Astrocyte (in vitro differentiated cells and primary cell): ENCODE data around the gene INVS. TPM values are rescaled to one million over a fixed set of nuclear protein-coding genes. Genes with fewer than 3 reads are reported as not detected.

Source experiments
- DNase-seq: peaks from one replicate; pipeline ENCODE4 v3.0.0-alpha.2; 2010; ENCODE audit warnings: low read depth
- FAIRE-seq: peaks from 2 replicates; lab custom pipeline; 2011; peaks lifted over from hg19 to GRCh38; lab: Jason Lieb, UNC
- H2AFZ ChIP-seq: 2 replicates; pipeline ENCODE4 v1.6.0; 2012; ENCODE audit warnings: low read depth, low read length, inconsistent platforms
- H3K27ac ChIP-seq: 2 replicates; pipeline ENCODE4 v1.5.1; 2011; ENCODE audit warnings: low read depth, low read length, inconsistent platforms
- H3K27me3 ChIP-seq: 2 replicates; pipeline ENCODE4 v1.6.0; 2011; ENCODE audit warnings: low read length, inconsistent platforms; ENCODE audit not compliant: insufficient read depth
- H3K36me3 ChIP-seq: 2 replicates; pipeline ENCODE4 v1.5.1; 2011; ENCODE audit warnings: low read length, inconsistent platforms; ENCODE audit not compliant: insufficient read depth
- H3K4me1 ChIP-seq: 2 replicates; pipeline ENCODE4 v1.5.1; 2011; ENCODE audit warnings: low read length, inconsistent platforms; ENCODE audit not compliant: insufficient read depth
- H3K4me2 ChIP-seq: 2 replicates; pipeline ENCODE4 v1.6.0; 2012; ENCODE audit warnings: low read length, inconsistent platforms
- H3K4me3 ChIP-seq: 2 replicates; pipeline ENCODE4 v1.5.1; 2011; ENCODE audit warnings: low read depth, mild to moderate bottlenecking, low read length, inconsistent platforms; ENCODE audit not compliant: insufficient read depth
- H3K79me2 ChIP-seq: 2 replicates; pipeline ENCODE4 v1.6.0; 2012; ENCODE audit warnings: mild to moderate bottlenecking, low read length, inconsistent platforms; ENCODE audit not compliant: insufficient read depth
- H3K9ac ChIP-seq: 2 replicates; pipeline ENCODE4 v1.6.0; 2012; ENCODE audit warnings: mild to moderate bottlenecking, low read length, inconsistent platforms
- H3K9me3 ChIP-seq: 2 replicates; pipeline ENCODE4 v1.5.1; 2012; ENCODE audit warnings: low read depth, mild to moderate bottlenecking, low read length, inconsistent platforms; ENCODE audit not compliant: insufficient read depth
- H4K20me1 ChIP-seq: 2 replicates; pipeline ENCODE4 v1.6.0; 2012; ENCODE audit warnings: low read length, inconsistent platforms; ENCODE audit not compliant: insufficient read depth
- H3K27ac Mint-ChIP-seq: one replicate; pipeline ENCODE4 v1.8.0; 2021; ENCODE audit warnings: mild to moderate bottlenecking, mixed read lengths; ENCODE audit not compliant: unreplicated experiment
- H3K27me3 Mint-ChIP-seq: one replicate; pipeline ENCODE4 v1.8.0; 2021; ENCODE audit warnings: low read depth, mixed read lengths; ENCODE audit not compliant: unreplicated experiment
- H3K36me3 Mint-ChIP-seq: one replicate; pipeline ENCODE4 v1.8.0; 2021; ENCODE audit warnings: low read depth, mixed read lengths; ENCODE audit not compliant: unreplicated experiment
- H3K4me1 Mint-ChIP-seq: one replicate; pipeline ENCODE4 v1.8.0; 2021; ENCODE audit warnings: low read depth, mixed read lengths; ENCODE audit not compliant: unreplicated experiment
- H3K4me3 Mint-ChIP-seq: one replicate; pipeline ENCODE4 v1.8.0; 2021; ENCODE audit warnings: mild to moderate bottlenecking, moderate library complexity, mixed read lengths; ENCODE audit not compliant: unreplicated experiment
- H3K9me3 Mint-ChIP-seq: one replicate; pipeline ENCODE4 v1.8.0; 2021; ENCODE audit warnings: mild to moderate bottlenecking, mixed read lengths; ENCODE audit not compliant: unreplicated experiment
- EZH2 ChIP-seq: IDR thresholded peaks from 2 replicates; pipeline ENCODE4 v1.6.1; 2012; ENCODE audit warnings: mild to moderate bottlenecking, low read length, inconsistent platforms; ENCODE audit not compliant: insufficient read depth
- total RNA-seq: library from RNA; stranded (reverse); gene quantifications from 2 replicates; pipeline ENCODE4 v1.2.1, GENCODE V29; 2021
- TF ChIP-seq, protein P1 (sequence below): IDR thresholded peaks from 2 replicates; pipeline ENCODE4 v1.5.1; 2011; ENCODE audit warnings: low read depth, mild to moderate bottlenecking, inconsistent platforms, low read length, moderate library complexity; ENCODE audit not compliant: insufficient read depth

INVS gene
- total RNA-seq, 1 donor from 2014 or later, result 17.5 TPM

DNA sequence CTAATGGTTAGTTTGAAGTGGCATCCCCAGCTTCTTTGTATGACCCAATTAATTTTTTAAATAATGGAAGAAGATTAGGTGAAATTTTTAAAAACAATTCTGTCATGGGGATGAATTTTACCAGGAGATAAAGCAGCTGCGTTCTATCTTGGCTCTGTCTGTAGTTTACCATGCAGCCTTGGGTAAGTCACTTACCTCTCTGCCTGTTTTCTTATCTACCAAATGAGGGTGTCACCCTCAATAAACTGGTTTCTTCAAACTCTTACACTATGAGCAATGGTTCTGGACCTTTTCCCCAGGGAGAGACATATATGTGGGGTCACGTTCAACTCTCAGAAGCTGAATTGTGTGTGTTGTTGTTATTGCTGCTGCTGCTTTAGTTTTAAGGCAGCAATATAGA, 182.0 kb downstream of the INVS start:
- Histone ChIP-seq H3K79me2 (no peaks in the 10 kb centered on the region), H3K27ac (no peak overlapping the region), H3K4me3 (no peak overlapping the region), H3K9me3 (no peaks in the 10 kb centered on the region), H2AFZ (no peak overlapping the region), H3K36me3 (no peaks in the 10 kb centered on the region), H3K4me2 (no peak overlapping the region), H3K9ac (no peak overlapping the region), H4K20me1 (no peaks in the 10 kb centered on the region), H3K27me3 (no peaks in the 10 kb centered on the region), H3K4me1 (peaks cover 9% of the 10 kb centered on the region)
- DNase-seq (no peak), FAIRE-seq (no peak)
- TF ChIP-seq EZH2, result no peak
- TF ChIP-seq, protein P1, sequence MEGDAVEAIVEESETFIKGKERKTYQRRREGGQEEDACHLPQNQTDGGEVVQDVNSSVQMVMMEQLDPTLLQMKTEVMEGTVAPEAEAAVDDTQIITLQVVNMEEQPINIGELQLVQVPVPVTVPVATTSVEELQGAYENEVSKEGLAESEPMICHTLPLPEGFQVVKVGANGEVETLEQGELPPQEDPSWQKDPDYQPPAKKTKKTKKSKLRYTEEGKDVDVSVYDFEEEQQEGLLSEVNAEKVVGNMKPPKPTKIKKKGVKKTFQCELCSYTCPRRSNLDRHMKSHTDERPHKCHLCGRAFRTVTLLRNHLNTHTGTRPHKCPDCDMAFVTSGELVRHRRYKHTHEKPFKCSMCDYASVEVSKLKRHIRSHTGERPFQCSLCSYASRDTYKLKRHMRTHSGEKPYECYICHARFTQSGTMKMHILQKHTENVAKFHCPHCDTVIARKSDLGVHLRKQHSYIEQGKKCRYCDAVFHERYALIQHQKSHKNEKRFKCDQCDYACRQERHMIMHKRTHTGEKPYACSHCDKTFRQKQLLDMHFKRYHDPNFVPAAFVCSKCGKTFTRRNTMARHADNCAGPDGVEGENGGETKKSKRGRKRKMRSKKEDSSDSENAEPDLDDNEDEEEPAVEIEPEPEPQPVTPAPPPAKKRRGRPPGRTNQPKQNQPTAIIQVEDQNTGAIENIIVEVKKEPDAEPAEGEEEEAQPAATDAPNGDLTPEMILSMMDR, result no peak
- Mint-ChIP-seq H3K4me1 (peaks cover 16% of the 10 kb centered on the region), H3K27me3 (no peaks in the 10 kb centered on the region), H3K9me3 (peaks cover 3% of the 10 kb centered on the region), H3K27ac (no peak overlapping the region), H3K36me3 (peaks cover 23% of the 10 kb centered on the region), H3K4me3 (no peak overlapping the region)

DNA sequence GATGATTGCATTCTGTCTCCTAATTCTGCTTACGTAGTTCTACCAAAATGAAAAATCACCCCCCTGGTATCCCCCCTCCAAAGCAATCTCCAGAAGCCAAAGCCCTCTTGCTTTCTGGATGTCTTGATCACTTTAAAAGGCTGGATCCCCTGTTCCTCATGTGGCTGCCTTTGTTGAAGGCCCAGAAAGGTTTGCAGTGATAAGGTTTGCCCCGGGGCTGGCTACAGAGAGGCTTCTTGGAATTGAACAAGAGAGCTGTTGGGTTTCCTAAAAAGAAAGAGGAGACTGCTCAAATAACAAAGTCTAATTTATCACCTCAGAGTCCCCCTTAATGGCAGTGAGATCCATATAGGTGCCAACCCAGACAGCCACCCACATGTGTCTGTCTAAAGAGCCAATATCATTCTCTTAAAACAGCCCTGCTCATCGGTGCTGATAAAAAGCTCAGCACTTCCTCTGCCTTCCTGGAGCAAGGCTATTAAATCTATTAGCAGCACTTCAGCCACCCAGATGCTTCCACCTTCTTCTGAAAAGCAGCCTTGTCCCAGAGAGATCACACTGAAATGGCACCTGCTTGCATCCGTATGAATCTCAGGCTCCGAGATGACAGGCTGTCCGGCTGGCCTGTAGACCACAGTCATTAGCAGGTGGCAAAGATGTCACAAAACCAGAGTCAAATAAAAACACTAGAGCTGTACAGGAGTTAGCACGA, 182.8 kb downstream of the INVS start:
- Histone ChIP-seq H3K9me3 (no peaks in the 10 kb centered on the region), H3K4me1 (peaks cover 8% of the 10 kb centered on the region), H3K36me3 (no peaks in the 10 kb centered on the region), H2AFZ (no peak overlapping the region), H3K27me3 (no peaks in the 10 kb centered on the region), H3K9ac (no peak overlapping the region), H3K4me2 (no peak overlapping the region), H3K79me2 (no peaks in the 10 kb centered on the region), H3K4me3 (no peak overlapping the region), H3K27ac (no peak overlapping the region), H4K20me1 (no peaks in the 10 kb centered on the region)
- Mint-ChIP-seq H3K4me1 (peaks cover 14% of the 10 kb centered on the region), H3K9me3 (peaks cover 3% of the 10 kb centered on the region), H3K36me3 (peaks cover 24% of the 10 kb centered on the region), H3K4me3 (no peak overlapping the region), H3K27ac (no peak overlapping the region), H3K27me3 (no peaks in the 10 kb centered on the region)
- TF ChIP-seq EZH2, result no peak
- TF ChIP-seq, protein P1, result no peak
- FAIRE-seq (no peak), DNase-seq (no peak)

DNA sequence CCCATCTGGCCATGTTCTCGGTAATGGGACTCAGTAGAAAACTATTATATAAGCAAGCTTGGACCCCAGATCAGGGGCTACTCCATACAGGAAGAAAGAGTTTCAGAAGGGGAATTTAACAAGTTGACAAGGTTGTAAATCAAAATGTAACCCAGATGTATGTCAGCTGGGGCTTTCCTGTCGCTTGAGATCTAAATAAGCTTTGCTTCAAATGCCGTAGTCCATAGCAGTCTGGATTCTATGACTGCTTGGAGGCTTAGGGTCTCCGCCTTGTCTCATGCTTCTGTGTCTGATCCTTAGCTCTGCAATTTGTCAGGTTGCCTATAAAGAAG, 183.3 kb downstream of the INVS start:
- Histone ChIP-seq H4K20me1 (no peaks in the 10 kb centered on the region), H3K9ac (no peak overlapping the region), H3K27ac (no peak overlapping the region), H3K4me2 (no peak overlapping the region), H3K27me3 (no peaks in the 10 kb centered on the region), H3K79me2 (no peaks in the 10 kb centered on the region), H2AFZ (no peak overlapping the region), H3K36me3 (no peaks in the 10 kb centered on the region), H3K4me3 (no peak overlapping the region), H3K9me3 (no peaks in the 10 kb centered on the region), H3K4me1 (peaks cover 3% of the 10 kb centered on the region)
- TF ChIP-seq EZH2, result no peak
- TF ChIP-seq, protein P1, result no peak
- Mint-ChIP-seq H3K36me3 (peaks cover 23% of the 10 kb centered on the region), H3K27ac (no peak overlapping the region), H3K4me1 (peaks cover 9% of the 10 kb centered on the region), H3K4me3 (no peak overlapping the region), H3K9me3 (peaks cover 3% of the 10 kb centered on the region), H3K27me3 (no peaks in the 10 kb centered on the region)
- FAIRE-seq (no peak), DNase-seq (no peak)
